SK-N-SH (cell line): ENCODE results near the gene CD300A. TPM values are rescaled to one million over a fixed set of nuclear protein-coding genes. Genes with fewer than 3 reads are reported as not detected.

Source experiments
- CTCF ChIA-PET: fragments of 300-600, 350-600 bp; formaldehyde crosslinking; extraction: SDS; loops from one replicate; lab custom pipeline; 2021; lab: Yijun Ruan, JAX
- POLR2A ChIA-PET: fragments of 350-600 bp; sonication (Branson Sonifier 250); formaldehyde crosslinking; extraction: SDS; loops from one replicate; lab custom pipeline; 2020; ENCODE audit warnings: antibody characterized with exemption, inconsistent platforms; lab: Yijun Ruan, JAX
- DNase-seq: peaks from one replicate; pipeline ENCODE4 v3.0.0; 2012
- H2AFZ ChIP-seq: fragments of 200-600 bp; sonication (generic); 2 replicates; pipeline ENCODE4 v1.8.1; 2016; ENCODE audit warnings: antibody characterized with exemption, mild to moderate bottlenecking, low read depth
- H3F3A ChIP-seq: fragments of 200-600 bp; sonication (generic); replicated peaks from 2 replicates; pipeline ENCODE3; 2016; ENCODE audit warnings: antibody characterized with exemption, mild to moderate bottlenecking; ENCODE audit not compliant: insufficient read depth
- H3K27ac ChIP-seq, 2 experiments: fragments of 200-500 bp in 1 of 2; fragments of 200-600 bp in 1 of 2; sonication (Bioruptor generic) in 1 of 2; sonication (generic), shearing (Covaris generic) in 1 of 2; 2 replicates each; pipeline versions ENCODE4 v1.5.1 to v1.6.1; 2014 to 2016; ENCODE audit warnings: low read depth in 2 of 2, inconsistent platforms in 1 of 2, low read length in 1 of 2, mild to moderate bottlenecking in 1 of 2, mixed read lengths in 1 of 2
- H3K27me3 ChIP-seq: fragments of 200-600 bp; sonication (generic), shearing (Covaris generic); 2 replicates; pipeline ENCODE4 v1.6.1; 2016; ENCODE audit warnings: mixed run types; ENCODE audit not compliant: insufficient read depth
- H3K36me3 ChIP-seq, 2 experiments: fragments of 200-500 bp in 1 of 2; fragments of 200-600 bp in 1 of 2; sonication (Bioruptor generic) in 1 of 2; sonication (generic) in 1 of 2; replicated peaks in 1 of 2; 2 replicates each; pipeline versions ENCODE3 to v1.5.1; 2014 to 2016; ENCODE audit warnings: low read length in 1 of 2, mild to moderate bottlenecking in 1 of 2; ENCODE audit not compliant: insufficient read depth in 2 of 2, control insufficient read depth in 1 of 2
- H3K4me1 ChIP-seq, 2 experiments: fragments of 200-500 bp in 1 of 2; fragments of 200-600 bp in 1 of 2; sonication (Bioruptor generic) in 1 of 2; sonication (generic), shearing (Covaris generic) in 1 of 2; 2 replicates each; pipeline versions ENCODE4 v1.5.1 to v1.6.1; 2014 to 2016; ENCODE audit warnings: low read depth in 1 of 2, low read length in 1 of 2, mixed run types in 1 of 2; ENCODE audit not compliant: insufficient read depth in 2 of 2, control insufficient read depth in 1 of 2
- H3K4me2 ChIP-seq: fragments of 200-600 bp; sonication (generic), shearing (Covaris generic); 2 replicates; pipeline ENCODE4 v1.6.1; 2017; ENCODE audit warnings: mixed run types
- H3K4me3 ChIP-seq, 2 experiments: fragments of 200-500 bp in 1 of 2; fragments of 200-600 bp in 1 of 2; sonication (Bioruptor generic) in 1 of 2; sonication (generic), shearing (Covaris generic) in 1 of 2; 2 replicates each; pipeline versions ENCODE4 v1.5.1 to v1.8.1; 2014 to 2016; ENCODE audit warnings: low read depth in 2 of 2, inconsistent platforms in 1 of 2, low read length in 1 of 2, mild to moderate bottlenecking in 1 of 2, mixed read lengths in 1 of 2, moderate library complexity in 1 of 2
- H3K79me2 ChIP-seq: fragments of 200-600 bp; sonication (generic); 2 replicates; pipeline ENCODE4 v1.8.1; 2017; ENCODE audit warnings: mild to moderate bottlenecking; ENCODE audit not compliant: insufficient read depth
- H3K9ac ChIP-seq: fragments of 200-600 bp; sonication (generic); 2 replicates; pipeline ENCODE4 v1.6.1; 2017; ENCODE audit warnings: mixed run types
- H3K9me2 ChIP-seq: fragments of 200-600 bp; sonication (generic); 2 replicates; pipeline ENCODE4 v1.6.1; 2017; ENCODE audit warnings: mixed run types
- H3K9me3 ChIP-seq: fragments of 200-600 bp; sonication (generic); 2 replicates; pipeline ENCODE4 v1.6.1; 2017; ENCODE audit warnings: mixed run types, mild to moderate bottlenecking, moderate library complexity
- H4K20me1 ChIP-seq: fragments of 200-600 bp; sonication (generic); 2 replicates; pipeline ENCODE4 v1.6.1; 2017; ENCODE audit warnings: mild to moderate bottlenecking, mixed run types; ENCODE audit not compliant: insufficient read depth
- CTCF ChIP-seq: fragments of 200-600 bp; sonication (generic); IDR thresholded peaks from 2 replicates; pipeline ENCODE4 v1.6.1; 2017; ENCODE audit warnings: antibody characterized with exemption, mild to moderate bottlenecking, moderate library complexity
- ELF1 ChIP-seq: IDR thresholded peaks from 2 replicates; pipeline ENCODE4 v1.4.0; 2012
- EP300 ChIP-seq, 2 experiments: IDR thresholded peaks; 2 replicates each; pipeline versions ENCODE4 v1.4.0 to v1.6.1; 2012; ENCODE audit warnings: borderline replicate concordance in 1 of 2, low read depth in 1 of 2, low read length in 1 of 2
- FOXJ3 ChIP-seq: sonication (generic); formaldehyde crosslinking; IDR thresholded peaks from 2 replicates; pipeline ENCODE4 v1.5.1; 2020; ENCODE audit warnings: mild to moderate bottlenecking, missing genetic modification reagents
- GABPA ChIP-seq: IDR thresholded peaks from 2 replicates; pipeline ENCODE4 v1.4.0; 2012; ENCODE audit warnings: low read depth, mild to moderate bottlenecking
- IRF3 ChIP-seq: fragments of 150-350 bp; IDR thresholded peaks from 2 replicates; pipeline ENCODE4 v1.6.1; 2016; ENCODE audit warnings: mild to moderate bottlenecking, low read depth, low read length
- JUND ChIP-seq: IDR thresholded peaks from 2 replicates; pipeline ENCODE4 v1.4.0; 2012
- NRF1 ChIP-seq: IDR thresholded peaks from 2 replicates; pipeline ENCODE4 v1.6.1; 2012; ENCODE audit warnings: low read depth, mild to moderate bottlenecking, low read length
- RFX5 ChIP-seq: IDR thresholded peaks from 2 replicates; pipeline ENCODE4 v1.6.1; 2012; ENCODE audit warnings: mild to moderate bottlenecking, improper control_type of control experiment, low read length
- TAF1 ChIP-seq: IDR thresholded peaks from 2 replicates; pipeline ENCODE4 v1.6.1; 2012; ENCODE audit warnings: low read depth, mild to moderate bottlenecking, low read length, moderate library complexity, borderline replicate concordance
- TEAD4 ChIP-seq: IDR thresholded peaks from 2 replicates; pipeline ENCODE4 v1.4.0; 2012; ENCODE audit warnings: mild to moderate bottlenecking, borderline replicate concordance; ENCODE audit not compliant: insufficient read depth
- USF2 ChIP-seq: fragments of 150-350 bp; IDR thresholded peaks from 2 replicates; pipeline ENCODE4 v1.6.1; 2017; ENCODE audit warnings: antibody characterized with exemption, low read length, low read depth, borderline replicate concordance
- YY1 ChIP-seq: IDR thresholded peaks from 2 replicates; pipeline ENCODE4 v1.4.0; 2012; ENCODE audit warnings: low read depth, mild to moderate bottlenecking
- WGBS: methylation state at CpG from one replicate; pipeline ENCODE4 v1.1.6; 2017; ENCODE audit warnings: low lambda C conversion rate; 5-methylcytosine and 5-hydroxymethylcytosine counted together
- polyA plus RNA-seq, 3 experiments: library from polyadenylated mRNA; depleted of rRNA; stranded (reverse); fragments of >200 nt; gene quantifications; 2 replicates each; pipeline ENCODE4 v1.2.3, GENCODE V29; 2012
- TF ChIP-seq, protein P1 (sequence below): IDR thresholded peaks from 2 replicates; pipeline ENCODE4 v1.4.0; 2012; ENCODE audit warnings: low read depth, borderline replicate concordance

The CD300A gene
- polyA plus RNA-seq, 1 of the 3 experiments (the other 2 are of a cell fraction) = not detected

GRCh38 chr17:74512624-74513091, 46.2 kb downstream of the CD300A start:
- H3K9me2 ChIP-seq = no peaks in the 10 kb centered on the region
- CTCF ChIA-PET = interaction anchor here (0.8 to 1.4 kb wide), 5 partner anchors 10 to 54 kb away, joined by 3 to 4 read pairs (median 3); no protein-coding TSS in a partner anchor
- no peaks in the 10 kb centered on the region for H4K20me1 ChIP-seq
- H2AFZ ChIP-seq = no peak overlapping the region
- no peaks in the 10 kb centered on the region for H3K79me2 ChIP-seq
- no peaks in the 10 kb centered on the region for H3K4me1 ChIP-seq
- no peaks in the 10 kb centered on the region for H3K36me3 ChIP-seq
- no peak overlapping the region for H3K4me2 ChIP-seq
- no peak overlapping the region for H3K27ac ChIP-seq
- peaks cover 13% of the 10 kb centered on the region for H3F3A ChIP-seq
- WGBS = 45% methylated on average over 7 of the region's 7 CpGs
- H3K27me3 ChIP-seq = no peaks in the 10 kb centered on the region
- peaks cover 5% of the 10 kb centered on the region for H3K9me3 ChIP-seq
- H3K4me3 ChIP-seq = no peak overlapping the region
- TF ChIP-seq TEAD4 = no peak
- no peak for TF ChIP-seq CTCF
- TF ChIP-seq RFX5 = no peak
- no peak for TF ChIP-seq ELF1
- TF ChIP-seq NRF1 = no peak
- TF ChIP-seq JUND = no peak
- no peak for TF ChIP-seq YY1
- TF ChIP-seq FOXJ3 = no peak
- no peak for TF ChIP-seq TAF1
- no peak for TF ChIP-seq IRF3
- TF ChIP-seq EP300 (IDR thresholded peaks at IDR 0.05; ENCODE audit: borderline replicate concordance in 1 of 2, low read depth in 1 of 2, low read length in 1 of 2) = no peak
- TF ChIP-seq, all 33 proteins: peak for 0
- DNase-seq = no peak
- no peak overlapping the region for H3K9ac ChIP-seq
- POLR2A ChIA-PET = no interaction called here

GRCh38 chr17:74513987-74514631, 47.7 kb downstream of the CD300A start:
- H3K4me1 ChIP-seq = no peaks in the 10 kb centered on the region
- H3K4me2 ChIP-seq = no peak overlapping the region
- no peak overlapping the region for H3K4me3 ChIP-seq
- no peaks in the 10 kb centered on the region for H3K36me3 ChIP-seq
- CTCF ChIA-PET = no interaction called here
- no peaks in the 10 kb centered on the region for H3K79me2 ChIP-seq
- H3K27me3 ChIP-seq = no peaks in the 10 kb centered on the region
- H3K9ac ChIP-seq = no peak overlapping the region
- peaks cover 13% of the 10 kb centered on the region for H3F3A ChIP-seq
- no peaks in the 10 kb centered on the region for H3K9me2 ChIP-seq
- H3K27ac ChIP-seq = no peak overlapping the region
- POLR2A ChIA-PET = no interaction called here
- no peaks in the 10 kb centered on the region for H4K20me1 ChIP-seq
- H3K9me3 ChIP-seq = peaks cover 5% of the 10 kb centered on the region
- TF ChIP-seq, protein P1, sequence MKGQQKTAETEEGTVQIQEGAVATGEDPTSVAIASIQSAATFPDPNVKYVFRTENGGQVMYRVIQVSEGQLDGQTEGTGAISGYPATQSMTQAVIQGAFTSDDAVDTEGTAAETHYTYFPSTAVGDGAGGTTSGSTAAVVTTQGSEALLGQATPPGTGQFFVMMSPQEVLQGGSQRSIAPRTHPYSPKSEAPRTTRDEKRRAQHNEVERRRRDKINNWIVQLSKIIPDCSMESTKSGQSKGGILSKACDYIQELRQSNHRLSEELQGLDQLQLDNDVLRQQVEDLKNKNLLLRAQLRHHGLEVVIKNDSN = peak; percentile 46; the same call in 1 of the 2 replicates
- TF ChIP-seq GABPA = no peak
- peak; percentile 22; the same call in 1 of the 2 replicates for TF ChIP-seq USF2
- TF ChIP-seq, all 33 proteins: peak for 2
- no peak for DNase-seq
- H2AFZ ChIP-seq = no peak overlapping the region
- 57% methylated on average over 3 of the region's 3 CpGs for WGBS
